Activated T-helper 1 cell treated with anti-CD3 and anti-CD28 coated beads, Interleukin-12 subunit alpha, Interleukin-12 subunit beta, Interleukin-2, Interleukin-4 antibody, amounts not matched to agents 30 ng/mL and 10 ng/mL and 1 ng/mL, durations not matched to agents 14 hours and 24 hours and 36 hours (primary cell): ENCODE data around the gene ADAMTS16. TPM values are rescaled to one million over a fixed set of nuclear protein-coding genes. Genes with fewer than 3 reads are reported as not detected.

Experiments used
- DNase-seq: peaks from one replicate; pipeline ENCODE4 v3.0.0; 2021; ENCODE audit warnings: low spot score
- H3K27ac Mint-ChIP-seq: one replicate; pipeline ENCODE4 v1.8.0; 2021; ENCODE audit warnings: mild to moderate bottlenecking, mixed read lengths
- H3K27me3 Mint-ChIP-seq: one replicate; pipeline ENCODE4 v1.8.0; 2022; ENCODE audit warnings: mild to moderate bottlenecking, moderate library complexity, mixed read lengths; ENCODE audit not compliant: insufficient read depth
- H3K36me3 Mint-ChIP-seq: one replicate; pipeline ENCODE4 v1.8.0; 2021; ENCODE audit warnings: low read depth, mixed read lengths
- H3K4me1 Mint-ChIP-seq: one replicate; pipeline ENCODE4 v1.8.0; 2021; ENCODE audit warnings: low read depth, mixed read lengths
- H3K4me3 Mint-ChIP-seq: one replicate; pipeline ENCODE4 v1.8.0; 2021; ENCODE audit warnings: mild to moderate bottlenecking, moderate library complexity, mixed read lengths
- H3K9me3 Mint-ChIP-seq: one replicate; pipeline ENCODE4 v1.8.0; 2021; ENCODE audit warnings: mixed read lengths
- intact Hi-C: fragments of 100-400 bp; cut with micrococcal nuclease; formaldehyde crosslinking; loops from one replicate; pipeline ENCODE4 v1.15.1; 2024
- total RNA-seq: library from RNA; stranded (reverse); gene quantifications from 2 replicates; pipeline ENCODE4 v1.2.3, GENCODE V29; 2022

Gene ADAMTS16
- total RNA-seq, 1 donor from 2014 or later: not detected

DNA sequence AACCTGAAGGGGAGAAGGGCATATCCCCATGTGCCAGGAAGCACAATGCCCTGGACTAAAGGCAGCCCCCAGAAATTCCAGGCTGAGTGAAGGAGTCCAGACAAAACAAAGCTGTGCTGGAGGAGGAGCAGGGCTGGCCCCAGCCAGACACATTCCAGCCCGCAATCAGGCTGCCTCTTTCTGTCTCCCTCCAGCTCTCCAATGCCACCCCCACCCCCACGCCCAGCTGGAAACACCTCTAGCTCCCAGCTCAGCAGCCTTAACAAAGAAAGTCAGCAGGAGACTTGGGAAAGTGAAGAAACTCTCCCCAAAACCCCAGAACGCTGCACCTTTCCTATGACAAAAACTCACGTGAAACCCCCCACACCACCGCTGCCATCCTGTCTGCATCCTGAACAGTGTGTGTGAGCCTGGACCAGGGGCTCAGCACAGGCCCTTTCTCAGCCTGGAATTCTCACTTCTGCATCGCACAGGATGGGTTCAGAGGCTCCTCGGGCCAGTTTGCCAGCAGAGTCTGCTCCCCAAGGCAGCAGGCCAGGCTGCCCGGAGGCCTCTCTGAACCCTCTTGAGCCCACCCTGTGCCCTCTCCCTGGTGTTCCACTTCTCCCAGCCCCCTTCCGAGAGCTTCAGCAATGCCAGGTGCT lies 186.1 kb downstream of the ADAMTS16 start:
- Mint-ChIP-seq H3K27ac (no peak overlapping the region), H3K27me3 (no peaks in the 10 kb centered on the region), H3K36me3 (no peaks in the 10 kb centered on the region), H3K4me3 (no peak overlapping the region), H3K4me1 (no peaks in the 10 kb centered on the region), H3K9me3 (peaks cover 13% of the 10 kb centered on the region)
- no peak for DNase-seq
- intact Hi-C loops: no loop called here

DNA sequence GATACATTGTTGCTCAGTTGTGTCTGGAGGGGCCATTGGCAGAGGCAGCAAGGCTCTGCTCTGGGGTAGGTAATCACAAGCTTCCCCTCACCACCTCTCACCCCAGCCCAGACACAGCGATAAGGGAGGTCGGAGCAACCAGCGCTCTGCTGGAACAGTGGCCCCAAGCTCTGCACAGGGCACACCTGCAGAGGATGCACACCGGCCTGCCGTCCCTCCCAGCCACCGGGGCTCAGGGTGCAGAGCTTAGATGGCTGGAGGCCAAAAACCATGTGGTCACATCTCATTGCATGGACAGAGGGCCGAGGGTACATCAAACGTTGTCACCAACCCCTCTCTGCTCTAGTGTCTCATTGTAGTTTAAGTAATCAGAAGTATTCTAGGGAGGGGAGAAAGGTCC lies 187.0 kb downstream of the ADAMTS16 start:
- H3K27ac Mint-ChIP-seq: no peak overlapping the region
- H3K4me3 Mint-ChIP-seq: no peak overlapping the region
- H3K36me3 Mint-ChIP-seq: no peaks in the 10 kb centered on the region
- intact Hi-C loops: no loop called here
- H3K27me3 Mint-ChIP-seq: no peaks in the 10 kb centered on the region
- no peaks in the 10 kb centered on the region for H3K4me1 Mint-ChIP-seq
- peaks cover 13% of the 10 kb centered on the region for H3K9me3 Mint-ChIP-seq
- DNase-seq: no peak

DNA sequence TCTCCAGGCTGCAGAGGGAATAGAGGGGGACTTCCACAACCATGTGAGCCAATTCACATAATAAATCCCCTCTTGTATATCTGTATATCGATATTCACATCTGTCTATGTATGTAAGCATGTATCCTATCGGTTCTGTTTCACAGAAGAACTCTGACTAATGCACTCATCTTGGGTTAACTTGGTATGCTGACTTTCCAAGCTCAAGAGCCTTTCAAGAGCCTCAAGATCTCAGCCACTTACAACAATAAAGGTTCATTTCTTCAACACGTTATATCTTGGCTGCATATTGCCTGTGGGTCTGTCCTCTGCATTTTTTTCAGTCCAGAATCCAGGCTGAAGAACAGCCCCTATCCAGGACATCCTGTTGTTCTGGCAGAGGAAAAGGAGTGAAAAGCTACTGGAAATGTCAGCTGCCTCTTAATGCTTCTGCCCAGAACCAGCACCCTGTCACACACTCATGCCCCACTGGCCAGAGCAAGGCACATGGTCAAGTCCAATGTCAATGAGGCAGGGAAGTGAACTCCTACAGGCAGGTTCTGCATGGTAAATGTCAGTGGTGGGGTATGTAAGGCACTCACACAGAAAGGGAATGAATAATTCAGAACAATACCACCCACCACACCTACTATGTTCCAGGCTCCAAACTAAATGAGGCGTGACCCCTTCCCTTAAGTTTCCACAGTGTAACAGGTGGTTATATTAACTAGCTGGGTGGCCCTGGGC lies 190.8 kb downstream of the ADAMTS16 start:
- Mint-ChIP-seq H3K4me1 (no peaks in the 10 kb centered on the region), H3K27ac (no peak overlapping the region), H3K4me3 (no peak overlapping the region), H3K36me3 (no peaks in the 10 kb centered on the region), H3K9me3 (peaks cover 5% of the 10 kb centered on the region), H3K27me3 (no peaks in the 10 kb centered on the region)
- DNase-seq: no peak
- intact Hi-C loops: no loop called here

DNA sequence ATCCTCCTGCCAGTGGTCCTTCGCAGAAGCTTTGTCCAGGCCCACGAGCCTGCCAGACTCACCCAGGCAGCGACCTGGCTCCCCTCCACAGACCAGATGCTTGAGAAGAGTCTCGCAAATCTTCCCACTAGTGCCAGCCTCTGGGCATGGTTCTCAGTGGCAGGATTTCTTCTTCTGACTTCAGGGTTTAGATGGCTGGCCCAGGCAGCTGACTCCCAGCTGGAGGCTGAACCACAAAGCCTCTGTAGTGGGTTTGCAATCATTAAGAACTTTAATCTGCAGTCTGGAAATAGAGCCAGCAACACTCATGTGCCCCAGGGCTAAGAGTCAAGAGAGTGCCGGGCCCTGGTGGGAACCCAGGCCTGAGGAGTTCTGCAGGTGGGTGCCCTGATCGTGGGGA lies 191.7 kb downstream of the ADAMTS16 start:
- Mint-ChIP-seq H3K27ac (no peak overlapping the region), H3K4me1 (no peaks in the 10 kb centered on the region)
- no peak for DNase-seq

DNA sequence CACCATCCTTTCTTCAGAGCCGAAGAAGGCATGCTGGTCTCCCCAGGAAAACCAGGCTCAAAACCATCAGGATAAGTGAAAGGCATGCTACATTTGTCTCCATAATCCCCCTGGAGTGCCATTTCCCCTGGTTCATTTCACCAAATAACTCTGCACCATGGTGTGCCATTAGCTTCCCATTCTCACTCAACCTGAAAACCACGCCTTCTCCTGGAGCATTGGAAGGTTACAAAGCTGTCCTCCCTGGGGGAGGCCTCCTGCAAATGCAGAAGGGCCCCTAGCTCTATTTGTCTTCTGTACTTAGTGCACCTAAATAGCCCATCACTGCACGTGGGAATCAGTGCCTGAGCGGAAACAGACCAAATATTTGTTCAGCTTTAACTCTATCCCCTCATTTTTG lies 192.2 kb downstream of the ADAMTS16 start:
- H3K9me3 Mint-ChIP-seq: no peaks in the 10 kb centered on the region
- intact Hi-C loops: no loop called here
- H3K27ac Mint-ChIP-seq: no peak overlapping the region
- no peaks in the 10 kb centered on the region for H3K4me1 Mint-ChIP-seq
- H3K4me3 Mint-ChIP-seq: no peak overlapping the region
- no peak for DNase-seq
- H3K27me3 Mint-ChIP-seq: no peaks in the 10 kb centered on the region
- no peaks in the 10 kb centered on the region for H3K36me3 Mint-ChIP-seq

More for the DNA sequence above, 191.7 kb downstream of the ADAMTS16 start:
- intact Hi-C loops: no loop called here
- no peak overlapping the region for H3K4me3 Mint-ChIP-seq
- H3K36me3 Mint-ChIP-seq: no peaks in the 10 kb centered on the region
- H3K9me3 Mint-ChIP-seq: peaks cover 2% of the 10 kb centered on the region
- no peaks in the 10 kb centered on the region for H3K27me3 Mint-ChIP-seq

DNA sequence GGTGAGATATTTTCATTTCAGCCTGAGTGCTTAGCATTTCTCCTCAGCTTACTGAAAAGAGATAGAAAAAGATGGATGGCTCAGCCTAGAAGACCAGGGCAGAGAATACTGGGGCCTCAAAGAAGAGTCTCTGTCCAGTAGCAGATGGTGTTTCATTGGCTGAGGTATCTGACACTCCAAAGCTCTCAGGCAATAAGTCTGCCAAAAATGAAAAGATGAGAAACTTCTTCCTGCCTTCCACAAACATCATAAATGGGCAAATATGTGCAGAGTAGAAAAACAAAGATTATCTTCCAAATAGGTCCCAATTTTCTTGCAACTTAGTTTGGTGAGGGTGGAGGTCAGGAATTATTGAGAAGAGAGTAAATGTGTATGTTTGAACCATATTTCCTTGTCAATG lies 195.0 kb downstream of the ADAMTS16 start:
- no peaks in the 10 kb centered on the region for H3K9me3 Mint-ChIP-seq
- no peaks in the 10 kb centered on the region for H3K4me1 Mint-ChIP-seq
- H3K4me3 Mint-ChIP-seq: no peak overlapping the region
- H3K27ac Mint-ChIP-seq: no peak overlapping the region
- H3K27me3 Mint-ChIP-seq: no peaks in the 10 kb centered on the region
- DNase-seq: no peak
- intact Hi-C loops: no loop called here
- no peaks in the 10 kb centered on the region for H3K36me3 Mint-ChIP-seq

DNA sequence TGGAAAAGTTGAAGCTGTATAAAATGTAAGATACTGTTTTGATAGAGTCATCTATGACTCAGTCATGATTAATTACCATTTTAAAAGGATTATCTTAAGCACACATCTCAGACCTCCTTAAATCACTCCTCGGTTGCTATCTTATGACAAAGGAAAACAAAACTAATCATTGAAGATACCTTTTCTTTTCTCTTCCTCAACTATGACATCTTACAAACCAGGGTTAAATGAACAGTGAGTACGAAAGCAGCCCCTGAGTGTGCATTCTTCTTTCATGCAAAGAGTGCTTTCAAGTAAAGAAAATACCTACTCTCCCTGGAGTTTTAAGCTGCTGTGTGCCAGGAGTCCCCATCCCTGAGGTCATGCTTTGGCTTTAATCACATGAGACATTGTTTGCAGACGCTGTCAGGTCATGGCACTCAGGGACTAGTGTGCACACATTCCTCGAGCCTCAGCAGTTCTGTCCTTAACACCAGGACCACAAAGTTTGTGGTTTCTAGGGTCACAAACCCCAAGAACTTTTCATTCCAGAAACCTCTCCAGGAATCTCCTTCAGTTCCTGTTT lies 195.7 kb downstream of the ADAMTS16 start:
- H3K4me1 Mint-ChIP-seq: no peaks in the 10 kb centered on the region
- H3K27me3 Mint-ChIP-seq: no peaks in the 10 kb centered on the region
- no peak overlapping the region for H3K4me3 Mint-ChIP-seq
- H3K9me3 Mint-ChIP-seq: no peaks in the 10 kb centered on the region
- no peak overlapping the region for H3K27ac Mint-ChIP-seq
- no peaks in the 10 kb centered on the region for H3K36me3 Mint-ChIP-seq
- intact Hi-C loops: no loop called here
- no peak for DNase-seq

DNA sequence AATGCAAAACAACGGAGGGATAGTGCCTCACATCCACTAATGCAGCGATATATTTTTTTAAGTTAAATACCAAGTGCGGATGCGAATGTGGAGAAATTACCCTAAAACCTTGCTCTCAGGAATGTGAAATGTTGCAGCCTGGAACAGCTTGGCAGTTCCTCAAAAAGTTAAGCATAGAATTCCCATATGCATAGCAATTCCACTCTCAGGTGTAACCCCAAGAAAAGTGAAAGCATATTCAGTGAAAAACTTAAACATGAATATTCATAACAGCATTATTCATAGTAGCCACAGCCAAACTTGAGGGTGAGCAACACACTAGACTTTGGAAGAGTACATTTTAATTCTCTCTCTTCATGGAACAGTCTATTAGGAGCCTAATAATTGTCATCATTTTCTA lies 199.1 kb downstream of the ADAMTS16 start:
- Mint-ChIP-seq H3K9me3 (no peaks in the 10 kb centered on the region), H3K36me3 (no peaks in the 10 kb centered on the region), H3K27ac (no peak overlapping the region), H3K4me3 (no peak overlapping the region), H3K27me3 (no peaks in the 10 kb centered on the region), H3K4me1 (no peaks in the 10 kb centered on the region)
- intact Hi-C loops: no loop called here
- no peak for DNase-seq

DNA sequence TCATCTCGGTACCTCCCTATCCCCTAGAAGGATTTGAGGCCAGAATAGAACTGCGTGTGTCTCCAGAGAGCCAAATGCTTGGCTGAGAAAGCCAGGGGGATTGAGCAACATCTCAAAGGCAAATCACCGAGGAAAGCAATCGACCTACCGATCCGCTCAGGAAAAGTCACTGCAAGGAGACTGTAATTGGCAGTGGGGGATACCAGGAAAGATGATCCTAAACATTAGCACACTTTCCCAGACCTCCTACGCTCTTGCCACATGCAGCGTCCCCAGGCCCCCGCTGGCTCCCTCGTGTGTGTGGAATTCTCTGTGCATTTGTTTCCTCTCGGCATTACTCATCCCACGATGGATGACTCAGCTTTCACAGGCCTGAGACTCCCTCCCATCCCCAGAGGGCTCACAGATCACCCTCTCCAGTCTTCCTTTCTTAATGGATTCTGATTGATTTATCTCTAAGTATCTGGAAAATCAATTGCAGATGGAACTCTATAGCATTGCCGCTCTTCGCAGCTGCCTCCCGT lies 200.1 kb downstream of the ADAMTS16 start:
- no peaks in the 10 kb centered on the region for H3K4me1 Mint-ChIP-seq
- H3K27me3 Mint-ChIP-seq: no peaks in the 10 kb centered on the region
- intact Hi-C loops: no loop called here
- no peaks in the 10 kb centered on the region for H3K36me3 Mint-ChIP-seq
- DNase-seq: no peak
- H3K27ac Mint-ChIP-seq: no peak overlapping the region
- no peak overlapping the region for H3K4me3 Mint-ChIP-seq
- no peaks in the 10 kb centered on the region for H3K9me3 Mint-ChIP-seq

DNA sequence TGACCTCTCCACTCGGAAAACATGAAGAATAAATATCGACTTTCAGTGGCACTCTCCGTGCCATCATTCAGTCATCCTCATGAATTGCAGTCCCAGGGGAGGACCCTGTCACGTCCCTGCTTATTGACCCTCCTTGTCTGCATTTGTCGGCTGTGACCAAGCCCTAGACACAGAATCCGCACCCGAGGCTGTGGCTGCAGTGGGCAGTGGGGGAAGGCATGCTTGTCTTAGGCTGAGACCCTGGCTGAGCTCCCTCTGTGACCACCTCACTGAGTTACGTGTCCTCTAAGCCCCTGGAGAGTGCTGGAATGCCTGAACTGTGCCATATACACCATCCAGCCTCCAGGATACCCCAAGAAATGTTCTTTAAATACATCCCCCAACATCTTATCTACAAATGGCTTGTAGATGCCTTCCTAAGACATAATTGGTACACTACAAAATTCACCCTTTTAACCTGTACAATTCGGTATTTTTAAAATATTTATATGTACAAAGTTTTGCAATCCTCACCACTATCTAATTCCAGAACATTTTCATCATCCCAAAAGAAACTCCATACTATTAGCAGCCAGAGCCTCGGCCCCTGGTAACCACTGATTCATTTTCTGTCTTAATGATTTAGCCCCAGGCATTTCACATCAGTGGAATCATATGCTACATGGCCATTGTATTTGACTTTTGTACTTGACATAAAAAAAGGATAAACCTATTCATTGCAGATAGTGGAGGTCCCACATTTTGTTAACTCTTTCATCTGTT lies 201.6 kb downstream of the ADAMTS16 start:
- H3K4me3 Mint-ChIP-seq: no peak overlapping the region
- H3K27ac Mint-ChIP-seq: no peak overlapping the region
- intact Hi-C loops: no loop called here
- H3K4me1 Mint-ChIP-seq: no peaks in the 10 kb centered on the region
- no peaks in the 10 kb centered on the region for H3K9me3 Mint-ChIP-seq
- H3K36me3 Mint-ChIP-seq: no peaks in the 10 kb centered on the region
- no peaks in the 10 kb centered on the region for H3K27me3 Mint-ChIP-seq
- no peak for DNase-seq

DNA sequence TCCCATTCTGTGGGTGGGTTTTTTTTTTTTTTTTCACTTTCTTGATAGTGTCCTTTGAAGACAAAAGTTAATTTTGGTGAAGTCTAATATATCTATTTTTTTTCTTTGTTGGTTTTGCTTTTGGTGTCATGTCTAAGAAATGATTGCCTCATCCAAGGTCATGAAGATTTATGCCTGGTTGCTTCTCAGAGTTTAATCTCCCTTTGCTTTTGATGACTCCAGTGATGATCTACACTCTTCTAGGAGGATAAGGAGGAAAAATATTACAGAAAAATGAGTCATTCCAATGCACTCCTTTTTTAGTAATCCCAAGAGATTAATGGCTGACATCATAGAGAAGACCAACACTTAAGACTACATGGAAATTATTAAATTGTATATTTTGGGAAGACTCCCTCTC lies 202.7 kb downstream of the ADAMTS16 start:
- no peaks in the 10 kb centered on the region for H3K36me3 Mint-ChIP-seq
- DNase-seq: no peak
- H3K9me3 Mint-ChIP-seq: no peaks in the 10 kb centered on the region
- no peak overlapping the region for H3K4me3 Mint-ChIP-seq
- H3K27ac Mint-ChIP-seq: no peak overlapping the region
- H3K4me1 Mint-ChIP-seq: no peaks in the 10 kb centered on the region
- no peaks in the 10 kb centered on the region for H3K27me3 Mint-ChIP-seq
- intact Hi-C loops: no loop called here

DNA sequence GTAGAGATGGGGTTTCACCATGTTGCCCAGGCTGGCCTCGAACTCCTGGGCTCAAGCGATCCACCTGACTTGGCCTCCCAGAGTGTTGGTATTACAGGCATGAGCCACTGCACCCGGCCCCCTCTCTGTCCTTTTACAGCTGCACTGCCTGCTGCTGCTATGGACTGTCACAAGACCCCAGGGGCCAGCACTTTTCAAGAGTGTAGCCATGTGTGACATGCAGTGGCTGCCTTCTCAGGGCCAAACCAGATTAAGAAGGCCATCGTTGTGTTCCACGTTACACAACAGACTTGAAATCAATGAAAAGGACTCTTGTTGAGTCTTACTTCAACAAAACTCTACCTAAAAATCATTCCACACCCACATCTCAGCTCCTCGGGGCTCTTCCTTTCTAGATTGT lies 203.4 kb downstream of the ADAMTS16 start:
- Mint-ChIP-seq H3K4me1 (no peaks in the 10 kb centered on the region), H3K36me3 (no peaks in the 10 kb centered on the region), H3K9me3 (no peaks in the 10 kb centered on the region), H3K4me3 (no peak overlapping the region), H3K27ac (no peak overlapping the region), H3K27me3 (no peaks in the 10 kb centered on the region)
- no peak for DNase-seq
- intact Hi-C loops: no loop called here

DNA sequence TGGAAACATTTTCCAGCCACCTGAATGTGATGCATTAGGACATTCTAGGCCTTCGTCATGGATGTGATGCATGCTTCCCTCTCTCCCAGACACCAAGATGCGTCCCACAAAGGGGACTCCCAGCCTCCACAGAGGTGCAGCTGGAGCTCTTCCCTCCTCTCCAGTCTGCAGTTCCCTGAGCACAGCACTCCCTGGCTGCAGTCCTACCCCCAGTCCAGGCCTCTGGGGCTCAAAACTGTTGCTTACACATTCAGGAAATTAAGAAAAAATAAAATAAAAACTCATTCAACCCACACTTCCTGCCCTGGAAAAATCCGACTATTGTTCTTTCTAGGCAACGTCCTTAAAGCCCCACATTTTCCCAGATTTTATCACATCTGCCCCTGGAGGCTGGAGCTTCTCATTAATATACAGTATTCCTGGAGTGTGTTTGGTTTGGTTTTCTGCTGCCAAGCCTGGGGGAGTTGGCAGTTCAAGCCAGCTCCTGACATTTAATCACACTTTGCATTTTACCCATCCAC lies 204.0 kb downstream of the ADAMTS16 start:
- H3K27ac Mint-ChIP-seq: no peak overlapping the region
- no peaks in the 10 kb centered on the region for H3K36me3 Mint-ChIP-seq
- DNase-seq: no peak
- H3K9me3 Mint-ChIP-seq: no peaks in the 10 kb centered on the region
- no peak overlapping the region for H3K4me3 Mint-ChIP-seq
- no peaks in the 10 kb centered on the region for H3K4me1 Mint-ChIP-seq
- H3K27me3 Mint-ChIP-seq: no peaks in the 10 kb centered on the region
- intact Hi-C loops: no loop called here
